HG03095 (cell line): ENCODE data around the gene MLH3.
A peak's percentile ranks its signal among the peaks of the same experiment; 100 is the strongest.

Experiments used
- ATAC-seq: cut with Tn5 transposase; IDR thresholded peaks from one replicate; pipeline ENCODE4 v1.9.1; 2021; ENCODE audit warnings: moderate library complexity; ENCODE audit not compliant: unreplicated experiment

MLH3 gene

GRCh38 chr14:75067212-75067611 is 15.9 kb upstream of the MLH3 start:
- no peak for ATAC-seq

- no peak for ATAC-seq
Observed at GRCh38 chr14:75066691-75067090, 15.4 kb upstream of the MLH3 start.

DNA sequence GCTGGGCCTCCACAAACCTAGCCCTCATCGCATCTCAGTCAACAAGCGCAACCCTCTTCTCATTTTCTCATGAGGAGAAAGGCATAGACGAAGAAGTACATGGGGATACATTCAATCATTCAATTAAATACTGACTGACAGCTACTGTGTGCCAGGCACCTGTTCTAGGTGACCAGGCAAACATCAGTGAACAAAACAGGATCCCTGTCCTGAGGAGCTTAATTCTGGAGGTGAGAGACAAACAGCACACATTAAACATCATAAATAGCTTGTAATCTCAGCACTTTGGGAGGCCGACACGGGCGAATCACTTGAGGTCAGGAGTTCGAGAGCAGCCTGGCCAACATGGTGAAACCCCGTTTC is 12.9 kb upstream of the MLH3 start:
- ATAC-seq = no peak

- ATAC-seq = peak; percentile 92
Observed at GRCh38 chr14:75063491-75064204, 12.4 kb upstream of the MLH3 start, which contains the start of gene ACYP1. Gene ACYP1, minus strand, starts transcription at chr14:75064024. Its CDS starts 471 bp downstream, at chr14:75063553.

DNA sequence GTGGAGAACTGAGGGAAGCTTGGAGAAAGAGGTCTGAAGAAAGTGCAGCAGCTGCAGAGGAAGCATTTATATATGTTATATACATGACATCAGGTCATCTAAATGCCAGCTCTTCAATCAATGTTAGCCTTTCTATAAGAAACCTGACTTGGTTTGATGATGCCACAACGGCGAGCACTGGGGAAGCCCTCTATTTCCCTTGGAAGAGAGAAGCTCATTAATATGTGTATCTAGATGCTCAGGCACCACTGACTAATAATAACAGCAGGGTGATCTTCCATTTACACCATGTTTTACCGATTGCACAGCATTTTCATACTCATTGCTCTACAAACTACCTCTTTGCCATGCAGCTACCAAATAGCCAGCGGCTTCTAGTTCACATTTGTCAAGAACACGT is 11.7 kb upstream of the MLH3 start:
- ATAC-seq = no peak

DNA sequence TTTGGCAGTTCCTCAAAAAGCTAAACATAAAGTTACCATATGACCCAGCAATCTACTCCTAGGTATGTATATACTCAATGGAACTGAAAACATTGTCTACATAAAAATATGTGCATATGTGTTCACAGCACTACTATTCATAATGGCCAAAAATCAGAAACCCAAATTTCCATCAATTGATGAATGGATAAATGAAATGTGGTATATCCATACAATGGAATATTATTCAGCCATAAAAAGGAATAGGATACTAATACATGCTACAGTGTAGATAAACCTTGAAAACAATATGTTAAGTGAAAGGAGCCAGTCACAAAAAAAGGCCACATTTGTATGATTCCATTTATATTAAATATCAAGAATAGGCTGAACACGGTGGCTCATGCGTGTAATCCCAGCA is 9.2 kb upstream of the MLH3 start:
- ATAC-seq = no peak

- ATAC-seq = no peak
Observed at GRCh38 chr14:75059642-75060041, 8.4 kb upstream of the MLH3 start.

GRCh38 chr14:75054421-75054820 is 3.2 kb upstream of the MLH3 start:
- no peak for ATAC-seq

- ATAC-seq = no peak
Observed at GRCh38 chr14:75053396-75054291, 2.4 kb upstream of the MLH3 start.

DNA sequence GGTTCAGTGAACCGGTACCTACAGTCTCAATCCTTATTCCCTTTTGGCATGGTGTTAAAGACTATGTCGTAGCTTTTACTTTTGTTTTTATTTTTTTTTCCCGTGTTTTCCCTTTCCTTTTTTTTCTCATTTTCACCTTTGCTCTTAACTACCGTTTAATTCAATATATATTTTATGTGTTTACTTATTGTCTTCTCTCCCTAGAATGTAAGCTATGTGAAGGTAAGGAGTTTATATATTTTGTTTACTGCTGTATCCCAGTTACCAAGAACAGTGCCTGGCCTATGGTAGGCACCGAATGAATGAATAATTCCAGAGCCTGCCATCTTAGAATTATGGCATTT is 261 bp upstream of the MLH3 start:
- ATAC-seq = no peak

- ATAC-seq = no peak
Observed at GRCh38 chr14:75049731-75050201, 1.5 kb downstream of the MLH3 start.

DNA sequence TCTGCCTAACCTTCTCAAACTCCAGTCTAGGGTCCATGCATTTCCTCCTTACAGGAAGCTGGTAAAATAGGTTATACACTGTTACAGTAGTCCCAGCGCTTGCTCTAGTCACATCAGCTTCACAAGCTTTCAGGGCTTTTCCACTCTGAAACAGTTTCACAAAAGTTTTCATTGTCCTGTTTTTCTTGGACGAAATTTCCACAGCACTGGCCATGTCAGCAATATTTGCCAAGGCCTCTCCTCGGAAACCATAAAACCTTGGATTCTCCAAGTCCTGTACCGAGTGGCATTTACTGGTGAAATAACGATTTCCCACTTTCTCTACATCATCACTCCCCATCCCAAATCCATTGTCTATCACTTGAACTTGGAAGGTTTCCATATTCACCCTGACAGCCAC is 2.1 kb downstream of the MLH3 start:
- ATAC-seq = no peak

GRCh38 chr14:75048101-75048500 is 3.2 kb downstream of the MLH3 start:
- no peak for ATAC-seq

GRCh38 chr14:75047506-75047905 is 3.8 kb downstream of the MLH3 start:
- ATAC-seq = no peak

DNA sequence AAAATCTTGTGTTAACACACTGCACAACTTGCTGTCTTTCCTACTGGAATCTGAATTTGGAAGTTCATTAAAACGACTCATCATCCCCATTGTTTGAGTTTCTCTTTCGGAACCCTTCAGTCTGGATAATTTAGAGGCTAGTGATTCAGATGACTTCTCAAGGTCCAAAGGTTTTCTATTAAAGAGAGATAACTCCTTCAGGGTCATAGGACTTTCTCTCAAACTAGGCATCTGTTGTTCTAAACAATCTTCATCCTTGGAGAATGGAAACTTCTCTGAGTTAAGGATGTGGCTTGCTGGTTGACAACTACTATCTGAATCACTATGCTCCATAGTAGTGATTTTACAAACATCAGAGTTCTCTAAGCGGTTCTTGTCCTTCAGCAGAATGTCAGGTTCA is 4.4 kb downstream of the MLH3 start:
- ATAC-seq = no peak

DNA sequence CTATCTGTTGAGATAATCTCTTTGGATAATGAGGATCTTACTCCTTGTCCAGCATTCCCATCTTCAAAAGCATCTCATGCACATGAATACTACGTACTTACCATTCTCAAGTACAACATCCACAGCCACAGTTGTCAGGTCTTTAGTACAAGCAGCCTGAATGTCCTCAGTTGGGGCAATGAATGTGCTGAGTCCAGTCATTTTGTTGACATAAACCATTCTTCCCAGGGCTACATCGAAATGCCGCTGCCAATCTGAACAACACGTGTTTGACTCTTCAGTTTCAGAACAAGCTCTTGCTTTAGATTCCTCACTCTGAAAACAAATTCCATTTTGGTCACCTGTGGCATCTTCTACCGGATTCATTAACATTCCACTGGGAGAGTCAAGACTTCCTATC is 5.0 kb downstream of the MLH3 start:
- no peak for ATAC-seq

GRCh38 chr14:75044752-75045151 is 6.5 kb downstream of the MLH3 start:
- ATAC-seq = no peak

DNA sequence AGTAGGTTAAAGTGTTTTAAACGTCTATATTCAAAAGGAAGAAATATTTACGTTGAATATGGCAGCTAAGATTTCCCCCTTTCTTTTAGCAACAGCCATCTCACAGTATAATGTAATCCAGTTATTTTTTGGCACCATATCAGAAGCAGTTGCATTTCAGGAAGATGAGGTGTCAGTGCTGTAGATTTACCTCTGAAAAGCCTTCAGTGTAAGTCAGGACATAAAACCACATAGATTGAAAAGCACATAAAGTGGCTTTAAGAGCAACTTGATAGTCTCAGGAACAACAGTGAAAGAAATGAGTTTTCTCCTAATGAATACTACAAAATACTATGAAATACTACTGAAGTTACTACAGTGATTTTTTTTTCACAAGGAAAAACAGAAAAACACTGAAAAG is 6.9 kb downstream of the MLH3 start:
- ATAC-seq = no peak

DNA sequence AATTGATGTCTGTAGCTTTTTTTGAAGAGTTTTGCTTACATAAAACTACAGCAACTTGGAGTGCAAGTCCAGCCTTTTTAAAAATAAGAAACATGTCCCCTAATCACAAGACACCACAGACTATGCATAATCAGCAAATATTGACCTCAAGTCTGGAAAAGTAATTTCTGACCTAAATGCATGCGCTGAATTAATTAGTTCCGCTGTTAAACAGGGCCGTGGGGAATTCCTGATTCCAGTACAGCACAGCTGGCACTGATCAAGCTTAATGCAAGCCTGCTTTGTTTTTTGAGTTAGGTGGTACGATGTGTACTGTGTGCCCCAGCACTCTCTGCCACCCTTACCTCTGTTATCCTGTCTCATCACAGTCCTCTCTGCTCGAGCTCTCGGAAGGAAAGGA is 9.2 kb downstream of the MLH3 start:
- ATAC-seq = no peak

DNA sequence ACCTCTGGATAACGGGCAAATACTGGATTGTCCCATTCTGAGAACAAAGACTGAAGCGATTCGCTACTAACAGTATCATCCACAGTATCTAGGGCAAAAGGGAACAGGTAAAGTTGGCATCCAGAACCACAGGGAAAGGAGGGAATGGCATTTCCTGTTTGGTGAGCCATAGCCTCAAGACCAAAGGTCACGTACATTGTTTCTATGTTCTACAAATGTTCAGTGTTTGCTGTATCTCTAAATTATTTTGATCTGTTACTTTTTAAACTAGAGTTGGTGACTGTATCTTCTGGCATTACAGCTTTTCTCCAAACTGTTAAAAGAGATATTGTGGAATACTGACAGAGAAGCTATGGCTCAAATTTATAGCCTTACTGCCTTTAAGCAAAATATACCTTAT is 9.7 kb downstream of the MLH3 start:
- no peak for ATAC-seq

DNA sequence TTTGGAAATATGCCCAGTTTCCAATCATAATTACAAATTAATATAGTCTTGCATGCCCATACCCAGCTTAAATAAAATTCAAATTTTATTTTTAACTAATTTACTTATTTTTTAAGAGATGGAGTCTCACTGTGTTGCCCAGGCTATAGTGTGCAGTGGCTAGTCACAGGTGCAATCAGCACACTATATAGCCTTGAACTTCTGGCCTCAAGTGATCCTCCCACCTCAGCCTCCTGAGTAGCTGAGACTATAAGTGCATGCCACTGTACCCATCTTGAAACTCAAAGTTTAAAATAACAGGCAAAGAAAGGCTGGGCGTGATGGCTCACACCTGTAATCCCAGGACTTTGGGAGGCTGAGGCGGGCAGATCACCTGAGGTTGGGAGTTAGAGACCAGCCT is 10.3 kb downstream of the MLH3 start:
- no peak for ATAC-seq

- no peak for ATAC-seq
Observed at GRCh38 chr14:75040507-75040906, 10.8 kb downstream of the MLH3 start.
